NCI-H1694 (cell line): ENCODE results near the gene BLM.
"Not testable (repeated sequence)": the region's sequence is repeated elsewhere in the genome, so short reads cannot be mapped to it uniquely, and the experiment has no call there.

Experiments used
- DNase-seq: peaks from one replicate; lab custom pipeline; 2025; lab: John Stamatoyannopoulos, UW

BLM gene

GRCh38 chr15:90740545-90740944 is 23.4 kb downstream of the BLM start:
- not testable (repeated sequence) for DNase-seq

GRCh38 chr15:90742087-90742486 is 24.9 kb downstream of the BLM start:
- no peak for DNase-seq

GRCh38 chr15:90743407-90743806 is 26.3 kb downstream of the BLM start:
- DNase-seq: no peak

GRCh38 chr15:90744759-90745402 is 27.7 kb downstream of the BLM start:
- DNase-seq: no peak

GRCh38 chr15:90749754-90750153 is 32.6 kb downstream of the BLM start:
- no peak for DNase-seq

- DNase-seq: no peak
Observed at GRCh38 chr15:90750186-90750585, 33.0 kb downstream of the BLM start.

- DNase-seq: no peak
Observed at GRCh38 chr15:90751300-90751825, 34.2 kb downstream of the BLM start.

GRCh38 chr15:90756916-90757315 is 39.8 kb downstream of the BLM start:
- no peak for DNase-seq

- no peak for DNase-seq
Observed at GRCh38 chr15:90757461-90757860, 40.3 kb downstream of the BLM start.

GRCh38 chr15:90760661-90761232 is 43.6 kb downstream of the BLM start:
- no peak for DNase-seq

GRCh38 chr15:90761629-90762028 is 44.5 kb downstream of the BLM start:
- no peak for DNase-seq

GRCh38 chr15:90762109-90762508 is 45.0 kb downstream of the BLM start:
- no peak for DNase-seq

GRCh38 chr15:90763366-90764099 is 46.4 kb downstream of the BLM start:
- DNase-seq: peak; percentile 6

- no peak for DNase-seq
Observed at GRCh38 chr15:90765531-90765930, 48.4 kb downstream of the BLM start.

- no peak for DNase-seq
Observed at GRCh38 chr15:90765966-90766365, 48.8 kb downstream of the BLM start.

GRCh38 chr15:90769375-90769774 is 52.2 kb downstream of the BLM start:
- no peak for DNase-seq

- DNase-seq: no peak
Observed at GRCh38 chr15:90773485-90773884, 56.3 kb downstream of the BLM start.

- no peak for DNase-seq
Observed at GRCh38 chr15:90774731-90775514, 57.8 kb downstream of the BLM start.

GRCh38 chr15:90780916-90781315 is 63.8 kb downstream of the BLM start:
- no peak for DNase-seq

- DNase-seq: no peak
Observed at GRCh38 chr15:90782442-90782841, 65.3 kb downstream of the BLM start.

- DNase-seq: no peak
Observed at GRCh38 chr15:90787881-90788280, 70.7 kb downstream of the BLM start.

GRCh38 chr15:90789462-90789861 is 72.3 kb downstream of the BLM start:
- no peak for DNase-seq
